Colonic mucosa (tissue), 4 donors: ENCODE data around the gene SEMA4C. TPM values are rescaled to one million over a fixed set of nuclear protein-coding genes. Genes with fewer than 3 reads are reported as not detected.

Experiments
- DNase-seq: peaks from one replicate; pipeline ENCODE4 v3.0.0-alpha.2; 2020
- H3K27ac ChIP-seq: fragments of 200-600 bp; one replicate; pipeline ENCODE4 v1.8.0; 2021
- H3K27me3 ChIP-seq: fragments of 200-600 bp; one replicate; pipeline ENCODE4 v1.8.0; 2021
- H3K36me3 ChIP-seq: fragments of 200-600 bp; one replicate; pipeline ENCODE4 v1.8.0; 2021
- H3K4me1 ChIP-seq: fragments of 200-600 bp; one replicate; pipeline ENCODE4 v1.8.0; 2021; ENCODE audit warnings: mild to moderate bottlenecking
- H3K4me3 ChIP-seq: fragments of 200-600 bp; one replicate; pipeline ENCODE4 v1.8.0; 2021
- H3K9ac ChIP-seq, 2 donors: one replicate each; pipeline ENCODE4 v1.7.0; 2013; ENCODE audit warnings: control low read depth in 2 of 2, low read depth in 2 of 2, low read length in 2 of 2
- H3K9me3 ChIP-seq: fragments of 200-600 bp; one replicate; pipeline ENCODE4 v1.8.0; 2021
- CTCF ChIP-seq: fragments of 200-600 bp; IDR thresholded peaks from one replicate; pipeline ENCODE4 v1.8.0; 2022; ENCODE audit warnings: antibody characterized with exemption, mild to moderate bottlenecking
- intact Hi-C: fragments of 100-400 bp; cut with DNase I; formaldehyde crosslinking; loops from one replicate; pipeline ENCODE4 v1.14.1; 2022
- total RNA-seq, 2 donors: library from RNA; stranded (reverse); fragmentation: NEBNext Ultra II Directional in 1 of 2; extraction: Animal tissue kit (Norgen Biotek cat#: 25700) in 1 of 2; gene quantifications; one replicate each; pipeline ENCODE4 v1.2.1, GENCODE V29; 2021
- donor health status: healthy.
- donor health status: DM: no; HTN: no; CAD: no.
- donor health status: DM: no; HTN: no; CAD: no.

Gene SEMA4C
- total RNA-seq, 2 donors from 2014 or later = 13.0 to 17.2 TPM

GRCh38 chr2:96878171-96878570 is 8.3 kb upstream of the SEMA4C start:
- Histone ChIP-seq H3K9me3 (no peaks in the 10 kb centered on the region), H3K27ac (no peak overlapping the region), H3K4me1 (peaks cover 5% of the 10 kb centered on the region), H3K36me3 (no peaks in the 10 kb centered on the region), H3K4me3 (no peak overlapping the region), H3K27me3 (no peaks in the 10 kb centered on the region), H3K9ac (no peak overlapping the region)
- TF ChIP-seq CTCF = no peak
- DNase-seq = no peak
- intact Hi-C loops = no loop called here

- intact Hi-C loops = no loop called here
- no peaks in the 10 kb centered on the region for H3K9me3 ChIP-seq
- DNase-seq = no peak
- TF ChIP-seq CTCF = no peak
- H3K4me3 ChIP-seq = no peak overlapping the region
- no peak overlapping the region for H3K27ac ChIP-seq
- no peaks in the 10 kb centered on the region for H3K27me3 ChIP-seq
- H3K9ac ChIP-seq = no peak overlapping the region
- H3K36me3 ChIP-seq = no peaks in the 10 kb centered on the region
- peaks cover 5% of the 10 kb centered on the region for H3K4me1 ChIP-seq
Measured at GRCh38 chr2:96877631-96878092, 7.8 kb upstream of the SEMA4C start.

- Histone ChIP-seq H3K27ac (no peak overlapping the region), H3K9ac (no peak overlapping the region), H3K9me3 (no peaks in the 10 kb centered on the region), H3K36me3 (no peaks in the 10 kb centered on the region), H3K4me1 (peaks cover 5% of the 10 kb centered on the region), H3K4me3 (no peak overlapping the region), H3K27me3 (no peaks in the 10 kb centered on the region)
- intact Hi-C loops = no loop called here
- DNase-seq = no peak
- TF ChIP-seq CTCF = no peak
Measured at GRCh38 chr2:96877042-96877451, 7.2 kb upstream of the SEMA4C start.

GRCh38 chr2:96876269-96877041 is 6.6 kb upstream of the SEMA4C start:
- no peak overlapping the region for H3K27ac ChIP-seq
- H3K4me3 ChIP-seq = no peak overlapping the region
- H3K9me3 ChIP-seq = no peaks in the 10 kb centered on the region
- no peak for TF ChIP-seq CTCF
- H3K27me3 ChIP-seq = no peaks in the 10 kb centered on the region
- no peak overlapping the region for H3K9ac ChIP-seq
- intact Hi-C loops = no loop called here
- H3K4me1 ChIP-seq = peaks cover 5% of the 10 kb centered on the region
- H3K36me3 ChIP-seq = no peaks in the 10 kb centered on the region
- no peak for DNase-seq

- H3K36me3 ChIP-seq = no peaks in the 10 kb centered on the region
- H3K9ac ChIP-seq = no peak overlapping the region
- H3K4me3 ChIP-seq = no peak overlapping the region
- intact Hi-C loops = no loop called here
- DNase-seq = no peak
- no peak overlapping the region for H3K27ac ChIP-seq
- H3K9me3 ChIP-seq = no peaks in the 10 kb centered on the region
- TF ChIP-seq CTCF = no peak
- peaks cover 5% of the 10 kb centered on the region for H3K4me1 ChIP-seq
- H3K27me3 ChIP-seq = no peaks in the 10 kb centered on the region
Measured at GRCh38 chr2:96875498-96876268, 5.8 kb upstream of the SEMA4C start.
